HEK293T (cell line): ENCODE measurements around the gene MMS22L.

Experiments used
- NFRKB ChIP-seq: fragments of 450-650 bp; IDR thresholded peaks from 2 replicates; pipeline ENCODE4 v1.6.1; 2016; ENCODE audit warnings: mild to moderate bottlenecking, moderate library complexity
- PKNOX1 ChIP-seq: fragments of 450-650 bp; IDR thresholded peaks from 2 replicates; pipeline ENCODE4 v1.6.1; 2016
- SP1 ChIP-seq: fragments of 450-650 bp; IDR thresholded peaks from 2 replicates; pipeline ENCODE4 v1.6.1; 2017
- SUZ12 ChIP-seq: fragments of 450-650 bp; IDR thresholded peaks from 2 replicates; pipeline ENCODE4 v1.6.1; 2016; ENCODE audit warnings: mild to moderate bottlenecking

- TF ChIP-seq PKNOX1, result no peak
- TF ChIP-seq NFRKB, result no peak
- no peak for TF ChIP-seq SUZ12
- no peak for TF ChIP-seq SP1
These were observed 173.6 kb downstream of the MMS22L start for GRCh38 chr6:97109444-97109843.
